GM18499 (cell line): ENCODE data around the gene PTX3.

Source experiments
- ATAC-seq: cut with Tn5 transposase; IDR thresholded peaks from one replicate; pipeline ENCODE4 v1.9.1; 2021; ENCODE audit warnings: moderate number of reproducible peaks; ENCODE audit not compliant: insufficient read depth, unreplicated experiment

The PTX3 gene

DNA sequence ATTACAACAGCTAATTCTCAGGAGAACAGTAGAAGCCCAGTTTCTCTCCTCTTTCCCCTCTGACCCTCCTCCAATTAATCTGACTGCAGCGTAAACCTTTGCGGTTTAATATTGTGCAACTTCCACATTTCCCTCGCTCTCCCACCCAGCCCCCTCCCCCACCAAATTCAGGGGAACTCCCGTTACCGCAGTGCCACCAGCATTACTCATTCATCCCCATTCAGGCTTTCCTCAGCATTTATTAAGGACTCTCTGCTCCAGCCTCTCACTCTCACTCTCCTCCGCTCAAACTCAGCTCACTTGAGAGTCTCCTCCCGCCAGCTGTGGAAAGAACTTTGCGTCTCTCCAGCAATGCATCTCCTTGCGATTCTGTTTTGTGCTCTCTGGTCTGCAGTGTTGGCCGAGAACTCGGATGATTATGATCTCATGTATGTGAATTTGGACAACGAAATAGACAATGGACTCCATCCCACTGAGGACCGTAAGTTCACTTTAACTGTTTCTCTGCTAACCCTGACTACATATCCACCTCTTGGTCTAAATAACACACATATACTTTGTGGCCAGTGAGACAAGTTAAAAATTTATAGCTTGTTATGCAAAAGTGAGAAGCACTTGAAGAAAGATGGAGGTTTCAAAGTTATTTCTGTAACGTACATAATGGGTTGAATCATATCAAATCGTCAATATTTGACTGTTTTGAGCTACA lies at the start of gene PTX3:
TSS of gene PTX3 (plus strand) at position 268 of the 709 bp plus-strand sequence. CDS start at position 352, 84 bp downstream.
- no peak for ATAC-seq

DNA sequence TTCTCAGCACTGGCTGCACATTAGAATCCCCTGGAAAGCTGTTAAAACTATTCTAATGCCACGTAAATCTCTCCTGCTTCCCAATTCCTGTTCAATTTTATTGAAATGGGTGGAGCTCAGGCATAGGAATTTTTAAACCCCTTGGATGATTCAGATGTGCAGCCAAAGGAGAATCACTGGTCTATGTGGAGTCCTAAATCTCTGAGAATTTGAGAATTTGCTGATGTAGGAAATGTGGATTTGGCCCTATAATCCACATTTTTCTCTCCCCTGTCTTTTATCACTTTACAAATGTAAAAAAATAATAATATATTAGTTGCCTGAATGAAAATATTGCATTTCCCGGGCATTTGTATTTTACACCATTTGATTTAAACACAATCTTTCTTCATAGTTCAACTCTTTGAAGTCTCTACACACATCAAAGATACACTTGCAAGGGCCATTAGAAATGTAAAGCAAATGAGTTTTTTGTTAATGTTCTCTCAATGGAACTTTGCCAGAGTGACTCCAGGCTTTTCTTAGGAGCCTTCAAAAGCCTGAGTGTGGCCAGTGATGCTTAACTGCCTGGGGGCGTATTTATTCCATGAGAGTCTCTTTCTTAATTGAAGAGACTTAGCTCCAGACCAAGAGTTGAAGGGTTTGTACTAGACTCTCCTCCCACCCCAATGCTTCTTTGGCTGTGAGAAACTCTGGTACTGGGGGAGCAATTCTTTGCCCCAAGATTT lies 48.8 kb upstream of the PTX3 start:
- ATAC-seq: no peak

DNA sequence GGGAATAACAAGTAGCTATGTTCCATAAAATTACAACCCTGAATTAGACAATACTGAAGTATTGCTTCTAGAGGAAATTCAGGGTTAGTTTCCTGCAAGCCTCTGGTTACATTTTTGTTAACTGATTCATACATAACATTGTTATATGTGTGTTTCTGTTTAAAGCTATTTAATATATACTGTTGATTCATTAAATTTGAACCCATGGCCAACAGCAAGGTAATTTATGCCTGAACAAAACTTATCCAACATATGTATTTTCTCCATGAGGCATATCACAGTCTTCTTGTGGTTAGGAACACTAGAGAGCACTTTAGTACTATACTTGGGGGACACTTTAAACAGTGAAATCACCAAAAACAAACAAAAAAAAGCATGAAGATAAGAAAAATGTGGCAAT lies 47.7 kb upstream of the PTX3 start:
- ATAC-seq: no peak

DNA sequence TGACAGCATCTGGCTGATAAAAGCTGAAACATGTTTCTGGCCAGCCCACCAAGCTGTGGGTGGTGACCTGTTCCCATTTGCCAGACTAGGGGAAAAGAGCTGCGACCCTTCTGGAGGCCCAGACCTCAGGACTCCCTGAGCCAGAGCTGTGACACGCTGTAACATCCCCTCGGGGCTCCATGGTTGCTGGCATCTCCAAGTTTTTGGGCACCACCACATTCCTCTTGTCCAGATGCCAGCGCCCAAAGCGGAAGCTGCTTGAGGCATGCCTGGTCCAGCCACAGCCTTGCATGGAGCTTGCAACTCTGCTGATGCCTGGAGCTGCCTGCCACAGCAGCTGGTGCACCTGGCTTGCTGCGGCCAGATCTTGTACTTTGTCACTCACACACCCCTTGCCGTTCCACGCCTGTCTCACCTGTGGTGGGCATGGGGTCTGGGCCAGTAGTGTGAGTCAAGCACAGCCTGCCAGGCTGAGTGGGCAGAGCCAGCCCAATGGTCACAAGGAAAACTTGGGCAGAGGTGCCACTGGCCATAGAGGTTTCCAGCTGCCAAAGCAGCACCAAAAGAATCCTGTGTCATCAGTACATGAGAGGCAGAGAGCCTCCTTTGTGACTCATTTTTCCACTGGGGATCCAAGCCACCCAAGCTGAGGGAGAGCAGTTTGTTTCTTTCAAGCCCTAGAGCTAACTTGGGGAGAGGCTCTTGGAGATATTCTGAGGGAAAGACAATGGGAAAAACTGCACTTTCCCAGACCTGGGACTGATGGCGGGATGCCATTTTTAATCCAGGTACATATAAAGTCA lies 45.7 kb upstream of the PTX3 start:
- no peak for ATAC-seq

DNA sequence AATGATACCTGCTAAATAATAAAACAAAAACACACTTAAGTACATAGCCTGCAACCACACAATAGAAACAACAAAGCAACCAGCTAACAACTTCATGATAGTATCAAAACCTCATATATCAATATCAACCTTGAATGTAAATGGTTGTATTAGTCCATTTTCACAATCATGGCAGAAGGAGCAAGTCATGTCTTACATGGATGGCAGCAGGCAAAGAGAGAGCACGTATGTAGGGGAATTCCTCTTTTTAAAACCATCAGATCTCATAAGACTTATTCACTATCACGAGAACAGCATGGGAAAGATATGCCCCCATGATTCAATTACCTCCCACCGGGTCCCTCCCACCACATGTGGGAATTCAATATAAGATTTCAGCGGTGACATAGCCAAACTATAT lies 44.5 kb upstream of the PTX3 start:
- no peak for ATAC-seq

DNA sequence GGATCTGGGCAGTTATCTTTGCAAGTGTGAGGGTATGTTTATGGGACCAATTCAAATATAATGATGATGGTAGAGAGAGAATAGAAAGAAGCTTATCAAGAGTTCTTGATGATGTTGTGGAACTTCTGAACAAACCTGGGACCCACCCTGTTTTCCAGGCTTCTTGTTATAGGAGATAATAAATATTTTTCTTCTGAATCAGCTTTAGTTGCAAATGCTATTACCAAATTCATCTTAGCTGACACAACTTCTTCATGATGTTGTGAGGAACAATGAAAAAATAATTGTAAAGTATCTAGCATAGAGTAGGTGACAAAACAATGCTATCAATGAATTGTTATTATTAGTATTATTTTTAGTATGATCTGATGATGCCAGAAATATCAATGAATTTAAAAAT lies 43.5 kb upstream of the PTX3 start:
- ATAC-seq: no peak

DNA sequence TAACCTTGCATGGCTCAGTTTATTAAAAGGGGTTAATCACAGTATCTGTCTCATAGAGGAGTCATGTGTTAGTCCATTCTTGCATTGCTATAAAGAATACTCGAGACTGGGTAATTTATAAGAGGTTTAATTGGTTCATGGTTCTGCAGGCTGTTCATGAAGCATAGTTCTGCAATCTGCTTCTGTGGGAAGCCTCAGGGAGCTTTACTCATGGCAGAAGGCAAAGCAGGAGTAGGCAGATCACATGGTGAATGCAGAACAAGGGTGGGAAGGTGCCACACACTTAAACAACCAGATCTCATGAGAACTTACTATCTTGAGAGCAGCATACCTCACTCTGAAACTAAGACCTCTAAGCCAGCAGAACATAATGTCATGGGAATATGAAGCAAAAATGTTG lies 42.2 kb upstream of the PTX3 start:
- no peak for ATAC-seq

DNA sequence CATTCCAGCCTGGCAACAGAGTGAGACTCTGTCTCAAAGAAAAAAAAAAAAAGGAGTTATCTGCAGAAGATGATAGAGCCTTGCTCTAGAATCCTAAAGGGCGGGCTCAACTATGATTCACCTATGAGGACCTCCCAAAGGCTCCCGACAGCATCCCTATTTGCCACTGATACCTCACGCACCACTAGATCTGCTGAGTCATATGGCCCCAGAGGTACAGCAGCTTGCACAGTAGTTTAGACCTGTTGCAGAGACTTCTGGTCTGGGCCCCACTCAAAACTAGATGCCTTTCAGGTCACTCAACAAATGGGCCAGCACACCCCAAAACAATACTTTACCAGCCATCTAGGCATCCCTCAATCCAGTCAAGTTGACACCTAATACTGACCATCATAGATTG lies 38.1 kb upstream of the PTX3 start:
- no peak for ATAC-seq

DNA sequence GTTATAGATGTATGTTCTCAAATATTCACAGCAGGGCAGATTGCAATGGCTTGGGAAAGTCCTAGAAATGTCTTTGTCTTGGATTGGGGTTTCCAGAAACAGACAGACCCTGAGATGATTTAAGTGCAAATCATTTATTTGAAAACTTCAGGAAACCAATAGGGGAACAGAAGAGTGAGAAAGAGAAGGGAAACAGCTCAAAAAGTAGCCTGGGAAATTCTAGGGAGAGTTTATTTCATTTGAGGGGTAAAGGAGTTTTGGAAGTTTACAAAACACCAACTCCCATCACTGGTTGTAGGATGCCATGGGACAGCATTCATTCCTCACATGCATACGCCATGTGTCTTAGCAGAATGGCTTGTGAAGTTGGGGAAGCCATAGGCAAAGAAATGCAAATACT lies 32.3 kb upstream of the PTX3 start:
- ATAC-seq: no peak

DNA sequence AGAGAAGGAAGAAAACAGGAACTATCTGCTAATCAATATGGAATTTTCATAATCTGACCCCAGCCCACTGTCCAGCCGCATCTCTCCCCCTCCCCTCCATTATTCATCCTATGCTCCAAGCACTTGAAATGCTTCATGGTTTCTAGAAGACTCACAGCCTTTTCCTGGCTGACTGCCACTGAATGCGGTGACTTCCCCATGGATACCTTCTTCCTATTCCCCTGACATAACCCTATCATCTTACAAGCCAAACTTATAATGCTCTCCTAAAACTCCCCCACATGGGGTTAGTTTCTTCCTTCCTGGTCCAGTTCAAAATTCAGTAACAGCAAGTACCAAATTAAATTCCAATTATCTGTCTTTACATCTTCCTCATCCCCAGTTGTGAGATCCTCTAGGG lies 31.2 kb upstream of the PTX3 start:
- no peak for ATAC-seq

DNA sequence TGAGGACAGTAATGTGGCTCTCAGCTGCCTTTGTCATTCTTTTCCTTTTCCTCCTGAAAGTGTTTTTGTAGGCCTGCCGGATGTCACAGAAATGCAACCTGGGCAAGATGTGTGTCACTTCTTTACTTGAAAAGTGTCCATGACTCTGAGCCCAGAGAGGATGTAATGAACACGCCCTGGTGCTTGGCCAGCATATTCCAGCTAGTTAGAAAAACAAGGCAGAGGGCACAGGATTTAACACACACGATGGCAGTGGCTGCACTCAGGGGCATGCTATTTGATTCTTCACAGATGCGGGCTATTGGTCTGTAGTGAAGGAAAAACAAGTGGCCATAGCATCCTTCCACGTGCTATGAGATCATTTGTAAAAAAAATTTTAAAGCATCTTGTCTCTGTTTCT lies 30.3 kb upstream of the PTX3 start:
- no peak for ATAC-seq

DNA sequence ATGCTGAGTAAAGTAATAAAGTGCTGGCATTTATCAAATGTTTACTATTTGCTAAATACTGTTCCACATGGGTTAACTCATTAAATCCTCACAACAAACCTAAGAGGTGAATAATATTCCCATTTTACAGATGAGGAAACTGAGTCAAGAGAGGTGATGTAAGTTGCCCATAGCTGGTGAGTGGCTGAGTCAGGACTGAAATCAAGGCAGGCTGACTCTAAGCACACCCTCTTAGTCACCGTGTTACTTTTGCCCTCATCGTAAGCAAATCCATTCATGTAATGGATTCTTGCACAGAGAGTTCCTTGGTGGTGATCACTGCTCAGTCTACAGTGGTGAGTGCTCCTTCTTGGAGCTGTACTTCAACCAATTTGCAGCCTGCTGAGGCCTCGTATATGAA lies 28.9 kb upstream of the PTX3 start:
- ATAC-seq: no peak

DNA sequence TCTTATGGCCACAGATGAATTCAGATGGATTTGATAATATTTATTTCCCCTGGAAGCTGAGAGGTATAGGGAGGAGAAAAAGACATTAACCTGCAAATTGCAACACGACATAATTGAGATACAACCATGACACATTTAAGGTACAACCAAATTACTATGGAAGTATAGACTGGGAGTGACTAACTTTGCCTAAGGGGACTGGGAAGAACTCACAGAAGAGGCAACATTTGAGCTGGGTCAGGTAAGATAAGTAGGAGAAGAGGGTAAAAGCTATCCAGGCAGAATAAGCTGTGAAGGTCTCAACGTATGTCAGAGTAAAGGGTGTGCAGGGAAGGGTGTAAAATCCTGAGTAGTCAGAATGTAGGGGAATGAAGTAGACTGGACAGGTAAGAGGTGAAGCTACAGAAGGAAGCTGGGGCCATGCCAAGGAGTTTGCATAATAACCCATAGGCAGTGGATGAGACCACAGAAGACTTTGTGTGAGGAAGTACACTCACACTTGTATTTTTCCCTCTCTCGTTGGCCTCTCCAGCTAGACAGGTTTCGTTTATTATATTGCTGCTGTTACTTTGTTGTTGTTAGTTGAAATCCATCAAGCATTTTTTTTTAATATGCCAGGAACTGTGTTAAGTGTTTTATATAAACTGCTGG lies 28.0 kb upstream of the PTX3 start:
- ATAC-seq: no peak

DNA sequence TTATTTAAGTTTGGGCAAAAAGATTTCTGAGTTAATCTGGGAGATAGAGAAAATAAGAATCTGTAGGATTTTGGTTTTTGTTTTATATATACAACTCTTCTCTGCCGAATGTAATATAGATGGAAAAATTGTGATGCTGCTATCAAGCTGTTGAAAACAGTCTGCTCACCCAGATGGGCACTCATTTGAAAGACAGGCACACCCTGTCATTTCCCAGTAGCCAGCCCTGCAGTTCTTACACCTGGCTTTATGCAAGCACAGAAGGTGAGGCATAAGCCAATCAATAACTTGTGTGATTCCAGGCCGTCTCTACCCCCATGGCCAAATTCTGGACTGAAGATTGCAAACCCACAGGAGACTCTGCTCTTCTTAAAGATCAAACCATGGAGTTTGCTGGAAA lies 27.1 kb upstream of the PTX3 start:
- no peak for ATAC-seq

DNA sequence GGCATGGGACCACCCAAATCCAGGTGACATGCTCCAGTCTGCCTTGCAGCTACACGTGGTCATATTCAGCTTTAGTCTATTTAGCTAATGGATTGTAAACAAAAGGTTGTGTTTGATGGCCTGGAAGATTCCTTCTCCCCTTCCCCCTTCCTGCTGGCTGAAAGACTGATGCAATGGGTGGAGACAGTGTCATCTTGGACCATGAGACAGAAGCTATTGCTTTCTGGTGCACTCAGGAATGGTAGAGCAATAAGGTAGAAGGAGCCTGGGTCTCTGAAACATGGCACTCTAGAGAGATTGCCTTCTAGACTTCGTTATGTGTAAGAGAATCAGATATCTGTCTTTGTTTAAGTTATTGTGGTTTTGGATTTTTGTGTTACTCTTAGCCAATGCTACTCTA lies 25.7 kb upstream of the PTX3 start:
- ATAC-seq: no peak

DNA sequence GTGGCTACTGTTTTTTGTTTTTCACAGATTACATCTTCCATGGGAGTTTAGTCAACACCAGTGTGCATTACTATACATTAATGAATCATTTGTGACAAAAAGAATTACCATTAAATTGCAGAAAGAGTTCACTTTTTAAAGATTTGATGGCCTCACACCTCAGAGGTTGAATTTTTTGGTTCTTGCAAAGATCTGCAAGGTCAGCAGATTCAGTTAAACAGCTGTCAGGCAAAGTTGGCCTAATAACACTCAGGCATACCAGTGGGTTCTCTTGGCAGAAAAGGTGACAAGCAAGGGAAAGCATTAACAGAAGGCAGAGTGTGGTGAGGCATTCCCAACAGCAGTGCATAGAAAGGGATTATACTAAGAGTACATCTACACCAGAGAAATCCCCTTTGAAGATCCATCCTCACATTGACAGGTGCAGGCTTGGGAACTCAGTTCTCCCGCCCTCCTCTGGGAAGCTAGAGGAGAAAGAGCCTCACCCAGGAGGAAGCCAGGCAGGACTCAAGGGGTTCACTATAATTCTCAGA lies 24.3 kb upstream of the PTX3 start:
- no peak for ATAC-seq

DNA sequence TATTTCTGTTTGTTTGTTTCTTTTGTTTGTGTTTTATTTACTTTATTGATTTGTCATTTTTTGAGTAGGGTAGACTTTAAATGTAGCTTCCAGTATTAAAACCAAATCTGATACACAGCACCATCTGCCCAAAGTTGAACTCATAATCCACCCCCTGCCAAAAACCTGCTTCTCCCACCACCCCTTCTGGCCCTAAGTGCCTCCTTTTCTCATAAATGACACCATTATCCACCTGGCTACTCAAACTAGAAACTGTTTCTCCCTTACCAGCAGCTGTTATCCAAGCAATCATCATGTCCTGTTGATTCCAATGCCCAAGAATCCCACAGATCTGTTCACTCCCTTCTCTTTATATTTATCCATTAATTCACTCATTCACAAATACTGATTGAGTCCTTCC lies 21.8 kb upstream of the PTX3 start:
- no peak for ATAC-seq

DNA sequence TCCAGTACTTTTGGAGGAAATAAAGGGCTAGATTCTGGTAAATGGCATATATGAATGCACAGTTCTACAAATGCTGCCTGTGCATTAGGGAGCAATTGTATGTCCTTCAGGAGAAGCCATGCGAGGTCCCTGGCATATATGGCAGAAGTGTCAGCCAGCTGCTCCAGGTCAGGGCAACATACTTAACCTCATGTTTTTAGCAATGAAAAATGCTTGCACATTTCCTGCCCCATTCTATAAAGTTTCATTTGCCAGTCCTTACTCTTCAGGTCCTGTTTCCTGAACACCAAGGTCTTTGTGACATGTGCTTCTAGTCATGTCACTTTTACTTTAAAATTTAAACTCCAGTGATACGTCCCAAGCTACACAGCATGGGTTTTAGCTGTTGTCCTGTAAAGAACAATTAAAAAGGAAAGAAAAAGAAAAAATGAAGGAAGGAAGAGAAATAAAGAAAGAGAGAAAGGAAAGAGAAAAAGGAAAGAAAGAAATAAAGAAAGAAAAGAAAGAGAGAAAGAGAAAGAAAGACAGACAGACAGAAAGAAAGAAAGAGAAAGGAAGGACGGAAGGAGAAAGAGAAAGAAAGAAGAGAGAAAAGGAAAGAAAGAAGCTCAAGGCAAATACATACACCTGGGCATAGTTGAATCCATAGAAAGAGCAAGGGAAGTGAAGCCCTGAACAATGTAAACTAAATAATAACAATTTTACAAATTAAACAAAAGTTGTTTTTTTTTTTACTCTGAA lies 20.1 kb upstream of the PTX3 start:
- no peak for ATAC-seq

DNA sequence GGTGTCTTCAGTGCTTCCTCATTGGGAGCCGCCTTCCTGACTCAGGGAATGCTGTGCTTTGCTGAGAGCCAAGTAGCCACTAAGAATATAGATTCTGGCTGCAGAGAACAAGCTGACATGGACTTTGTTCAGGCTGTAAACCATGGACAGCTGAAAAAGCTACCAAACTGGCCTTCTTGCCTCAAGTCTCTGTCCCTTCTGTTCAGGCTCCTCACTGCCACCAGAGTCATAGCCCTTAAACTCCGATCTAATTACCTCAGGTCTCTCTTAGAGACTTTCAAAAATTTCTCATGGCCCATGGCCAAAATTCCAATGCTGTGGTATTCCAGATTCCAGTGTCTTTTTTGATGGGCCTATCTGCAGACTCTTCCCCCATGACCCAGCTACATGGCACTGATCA lies 19.4 kb upstream of the PTX3 start:
- no peak for ATAC-seq

DNA sequence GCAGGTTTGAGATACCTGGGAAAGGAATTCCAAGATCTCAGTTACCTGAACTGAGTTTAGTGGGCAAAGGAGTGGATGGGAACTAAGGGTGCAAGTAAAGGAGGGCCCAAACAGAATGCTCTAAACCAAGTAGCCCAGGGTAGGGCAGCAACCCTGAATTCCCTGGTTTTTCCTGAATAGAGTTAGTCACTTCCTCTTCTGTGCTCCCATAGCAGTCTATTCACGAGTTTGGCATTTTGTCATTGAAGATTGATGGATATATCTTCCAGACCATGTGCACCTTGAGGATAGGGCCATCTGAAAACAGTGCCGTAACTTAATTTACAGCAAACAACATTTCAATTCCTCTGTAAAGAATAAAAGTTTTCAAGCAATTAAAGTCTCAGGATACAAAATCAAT lies 18.5 kb upstream of the PTX3 start:
- ATAC-seq: no peak
